CD14-positive monocyte (primary cell): ENCODE results near the gene GATA5. TPM values are rescaled to one million over a fixed set of nuclear protein-coding genes. Genes with fewer than 3 reads are reported as not detected.
A peak's percentile ranks its signal among the peaks of the same experiment; 100 is the strongest.

Experiments
- DNase-seq, 3 donors: peaks; one replicate each; pipeline ENCODE4 v3.0.0-alpha.2; 2011 to 2022
- H2AFZ ChIP-seq: 2 replicates; pipeline ENCODE4 v1.6.0; 2012; ENCODE audit warnings: mild to moderate bottlenecking, low read depth, low read length, inconsistent platforms; ENCODE audit not compliant: insufficient read depth, poor library complexity, severe bottlenecking
- H3K27ac ChIP-seq, 2 donors: 1 replicate in 1 of 2; 2 replicates in 1 of 2; pipeline ENCODE4 v1.5.1; 2012 to 2013; ENCODE audit warnings: low read length in 2 of 2, control low read depth in 1 of 2, inconsistent platforms in 1 of 2, low read depth in 1 of 2, mild to moderate bottlenecking in 1 of 2
- H3K27me3 ChIP-seq, 2 donors: one replicate each; pipeline versions ENCODE4 v1.6.0 to v1.6.1; 2011 to 2013; ENCODE audit warnings: low read length in 2 of 2; ENCODE audit not compliant: control insufficient read depth in 2 of 2, insufficient read depth in 2 of 2
- H3K36me3 ChIP-seq, 2 donors: replicated peaks in 1 of 2; 1 replicate in 1 of 2; 2 replicates in 1 of 2; pipeline versions ENCODE4 v1.5.1 to v1.6.1; 2012 to 2013; ENCODE audit warnings: low read length in 2 of 2, control low read depth in 1 of 2, inconsistent platforms in 1 of 2, mild to moderate bottlenecking in 1 of 2; ENCODE audit not compliant: insufficient read depth in 2 of 2, control insufficient read depth in 1 of 2
- H3K4me1 ChIP-seq, 2 donors: 1 replicate in 1 of 2; 2 replicates in 1 of 2; pipeline versions ENCODE4 v1.5.1 to v1.6.1; 2012 to 2013; ENCODE audit warnings: low read length in 2 of 2, control low read depth in 1 of 2, inconsistent platforms in 1 of 2, mild to moderate bottlenecking in 1 of 2, moderate library complexity in 1 of 2; ENCODE audit not compliant: insufficient read depth in 2 of 2, control insufficient read depth in 1 of 2
- H3K4me2 ChIP-seq: replicated peaks from 2 replicates; pipeline ENCODE3; 2012; ENCODE audit warnings: low read length, moderate library complexity, mild to moderate bottlenecking; ENCODE audit not compliant: poor library complexity, severe bottlenecking; ENCODE audit errors: extremely low read depth
- H3K4me3 ChIP-seq, 3 experiments: fragments of 200-600 bp in 1 of 3; sonication (generic) in 1 of 3; replicated peaks in 1 of 3; 1 replicate in 2 of 3; 2 replicates in 1 of 3; pipeline ENCODE4 v1.5.1; 2011 to 2013; ENCODE audit warnings: low read length in 3 of 3, mild to moderate bottlenecking in 3 of 3, control low read depth in 2 of 3, low read depth in 2 of 3, inconsistent platforms in 1 of 3, moderate library complexity in 1 of 3
- H3K79me2 ChIP-seq: 2 replicates; pipeline ENCODE4 v1.6.0; 2012; ENCODE audit warnings: mild to moderate bottlenecking, control low read depth, inconsistent platforms, low read length, moderate library complexity; ENCODE audit not compliant: insufficient read depth
- H3K9ac ChIP-seq: 2 replicates; pipeline ENCODE4 v1.6.0; 2017; ENCODE audit warnings: low read length, mild to moderate bottlenecking; ENCODE audit not compliant: insufficient read depth, poor library complexity, severe bottlenecking
- H3K9me3 ChIP-seq, 2 donors: replicated peaks in 1 of 2; 1 replicate in 1 of 2; 2 replicates in 1 of 2; pipeline versions ENCODE4 v1.5.1 to v1.6.1; 2012 to 2013; ENCODE audit warnings: low read length in 2 of 2, control low read depth in 1 of 2; ENCODE audit not compliant: control insufficient read depth in 1 of 2, insufficient read depth in 1 of 2
- H4K20me1 ChIP-seq: 2 replicates; pipeline ENCODE4 v1.6.0; 2012; ENCODE audit warnings: mild to moderate bottlenecking, low read length, control low read depth, moderate library complexity; ENCODE audit not compliant: insufficient read depth
- H3K27ac Mint-ChIP-seq, 7 donors: one replicate each; pipeline ENCODE4 v1.8.0; 2020; ENCODE audit warnings: mild to moderate bottlenecking in 7 of 7, mixed read lengths in 7 of 7, moderate library complexity in 6 of 7, inconsistent platforms in 2 of 7
- H3K27me3 Mint-ChIP-seq, 3 donors: one replicate each; pipeline ENCODE4 v1.8.0; 2021 to 2022; ENCODE audit warnings: low read depth in 3 of 3, mild to moderate bottlenecking in 3 of 3, mixed read lengths in 3 of 3, moderate library complexity in 3 of 3, inconsistent platforms in 1 of 3
- H3K36me3 Mint-ChIP-seq, 2 donors: one replicate each; pipeline ENCODE4 v1.8.0; 2020; ENCODE audit warnings: mixed read lengths in 2 of 2, inconsistent platforms in 1 of 2, mild to moderate bottlenecking in 1 of 2
- H3K4me1 Mint-ChIP-seq: one replicate; pipeline ENCODE4 v1.8.0; 2020; ENCODE audit warnings: mild to moderate bottlenecking, mixed read lengths
- H3K4me3 Mint-ChIP-seq, 2 donors: one replicate each; pipeline ENCODE4 v1.8.0; 2020; ENCODE audit warnings: mild to moderate bottlenecking in 2 of 2, mixed read lengths in 2 of 2, moderate library complexity in 1 of 2
- H3K9me3 Mint-ChIP-seq, 7 donors: one replicate each; pipeline ENCODE4 v1.8.0; 2020 to 2022; ENCODE audit warnings: mixed read lengths in 7 of 7, mild to moderate bottlenecking in 6 of 7, moderate library complexity in 6 of 7, inconsistent platforms in 2 of 7
- CTCF ChIP-seq: fragments of 200-600 bp; IDR thresholded peaks from one replicate; pipeline ENCODE4 v1.8.0; 2022; ENCODE audit warnings: antibody characterized with exemption, mild to moderate bottlenecking
- WGBS: methylation state at CpG from one replicate; pipeline ENCODE4 v1.1.5; 2013; ENCODE audit warnings: missing lambda C conversion rate; ENCODE audit not compliant: insufficient coverage; 5-methylcytosine and 5-hydroxymethylcytosine counted together
- intact Hi-C, 2 donors: fragments of 100-400 bp; cut with micrococcal nuclease; formaldehyde crosslinking; loops; one replicate each; pipeline versions ENCODE4 v1.15.0 to v1.15.1; 2023
- polyA plus RNA-seq, 3 donors: library from polyadenylated mRNA; depleted of rRNA in 1 of 3; unstranded in 2 of 3; stranded (reverse) in 1 of 3; fragments of 300-500 nt in 2 of 3; fragments of >200 nt in 1 of 3; fragmentation: Illumina TruSeq in 2 of 3; gene quantifications; 1 replicate in 2 of 3; 2 replicates in 1 of 3; pipeline ENCODE4 v1.2.3, GENCODE V29; 2012 to 2021

Gene GATA5
- polyA plus RNA-seq, 3 donors: not detected

GRCh38 chr20:62513991-62514390 lies 38.2 kb upstream of the GATA5 start:
- H3K27me3 Mint-ChIP-seq: peaks cover 18 to 34% (median 22%) of the 10 kb centered on the region in 3 donors

GRCh38 chr20:62511915-62512610 lies 36.3 kb upstream of the GATA5 start:
- Histone ChIP-seq H3K4me2 (no peak overlapping the region), H4K20me1 (no peaks in the 10 kb centered on the region), H3K36me3 (no peaks in the 10 kb centered on the region), H2AFZ (no peak overlapping the region), H3K9me3 (no peaks in the 10 kb centered on the region), H3K4me3 (no peak overlapping the region), H3K27me3 (peaks cover 2 to 27% of the 10 kb centered on the region in 2 donors), H3K9ac (no peak overlapping the region), H3K79me2 (no peaks in the 10 kb centered on the region), H3K27ac (no peak overlapping the region), H3K4me1 (no peaks in the 10 kb centered on the region)
- Mint-ChIP-seq H3K4me3 (peak overlapping the region in 1 of 2 donors; percentile 30), H3K27ac (no peak overlapping the region), H3K36me3 (no peaks in the 10 kb centered on the region), H3K27me3 (peaks cover 17 to 30% (median 22%) of the 10 kb centered on the region in 3 donors), H3K4me1 (no peaks in the 10 kb centered on the region), H3K9me3 (peaks cover 0 to 2% (median 0%) of the 10 kb centered on the region in 7 donors)
- no peak for TF ChIP-seq CTCF
- no peak for DNase-seq
- WGBS: 32% methylated on average over 20 of the region's 24 CpGs
- intact Hi-C loops: no loop called here

More at GRCh38 chr20:62513991-62514390, 38.2 kb upstream of the GATA5 start:
- Histone ChIP-seq H2AFZ (no peak overlapping the region), H3K27ac (no peak overlapping the region), H4K20me1 (no peaks in the 10 kb centered on the region), H3K4me2 (no peak overlapping the region), H3K79me2 (no peaks in the 10 kb centered on the region), H3K36me3 (no peaks in the 10 kb centered on the region), H3K4me1 (no peaks in the 10 kb centered on the region), H3K9ac (no peak overlapping the region), H3K27me3 (peaks cover 2 to 27% of the 10 kb centered on the region in 2 donors), H3K9me3 (no peaks in the 10 kb centered on the region), H3K4me3 (no peak overlapping the region)
- no peaks in the 10 kb centered on the region for H3K4me1 Mint-ChIP-seq
- intact Hi-C loops: no loop called here
- H3K9me3 Mint-ChIP-seq: peaks cover 0 to 2% (median 0%) of the 10 kb centered on the region in 7 donors
- no peak for DNase-seq
- TF ChIP-seq CTCF: no peak
- H3K36me3 Mint-ChIP-seq: no peaks in the 10 kb centered on the region
- no peak overlapping the region for H3K27ac Mint-ChIP-seq
- H3K4me3 Mint-ChIP-seq: peak overlapping the region in 1 of 2 donors; percentile 12
- 84% methylated on average over 12 of the region's 14 CpGs for WGBS
